WTC11 (cell line): Measurements from ENCODE around the gene STT3B. TPM values are rescaled to one million over a fixed set of nuclear protein-coding genes. Genes with fewer than 3 reads are reported as not detected.

Experiments used
- ATAC-seq: fragments of 200-7000 bp; cut with Tn5 transposase; 2 replicates; pipeline ENCODE4 v1.10.0; 2021; ENCODE audit warnings: mild to moderate bottlenecking, moderate library complexity
- CTCF ChIA-PET: fragments of 300-600 bp; sonication (Branson Sonifier 250); formaldehyde crosslinking; loops from one replicate; lab custom pipeline; 2021; ENCODE audit warnings: antibody characterized with exemption; lab: Charles Lee
- POLR2A ChIA-PET: fragments of 350-600 bp; sonication (Branson Sonifier 250); formaldehyde crosslinking; loops from one replicate; lab custom pipeline; 2021; ENCODE audit warnings: antibody characterized with exemption; lab: Charles Lee
- DNase-seq: peaks from one replicate; pipeline ENCODE4 v3.0.0; 2021; ENCODE audit warnings: low spot score
- H3K27ac Mint-ChIP-seq: 2 replicates; pipeline ENCODE4 v1.8.0; 2021; ENCODE audit warnings: mixed read lengths
- H3K27me3 Mint-ChIP-seq: 2 replicates; pipeline ENCODE4 v1.8.0; 2021; ENCODE audit warnings: low read depth, mild to moderate bottlenecking, moderate library complexity, mixed read lengths
- H3K36me3 Mint-ChIP-seq: 2 replicates; pipeline ENCODE4 v1.8.0; 2021; ENCODE audit warnings: mixed read lengths
- H3K4me1 Mint-ChIP-seq: 2 replicates; pipeline ENCODE4 v1.8.0; 2022; ENCODE audit warnings: mixed read lengths
- H3K4me3 Mint-ChIP-seq: 2 replicates; pipeline ENCODE4 v1.8.0; 2021; ENCODE audit warnings: mild to moderate bottlenecking, moderate library complexity, mixed read lengths
- H3K9me3 Mint-ChIP-seq: 2 replicates; pipeline ENCODE4 v1.8.0; 2021; ENCODE audit warnings: mixed read lengths
- AR ChIP-seq: fragments of 250-450 bp; sonication (Bioruptor Pico); IDR thresholded peaks from 2 replicates; pipeline ENCODE4 v1.9.0; 2021; ENCODE audit warnings: mild to moderate bottlenecking
- ATF3 ChIP-seq: sonication (generic); formaldehyde crosslinking; conservative IDR thresholded peaks from 2 replicates; pipeline ENCODE4 v1.8.1; 2022; ENCODE audit warnings: mild to moderate bottlenecking, missing genetic modification reagents
- CBFB ChIP-seq: sonication (generic); formaldehyde crosslinking; IDR thresholded peaks from 2 replicates; pipeline ENCODE4 v1.8.1; 2022; ENCODE audit warnings: mild to moderate bottlenecking, low read depth, missing genetic modification reagents
- CDX4 ChIP-seq: fragments of 250-450 bp; sonication (Bioruptor Pico); IDR thresholded peaks from 2 replicates; pipeline ENCODE4 v1.9.0; 2021; ENCODE audit warnings: moderate library complexity, mild to moderate bottlenecking, inconsistent platforms, borderline replicate concordance
- CTCF ChIP-seq: fragments of 200-600 bp; IDR thresholded peaks from 2 replicates; pipeline ENCODE4 v1.8.0; 2022; ENCODE audit warnings: antibody characterized with exemption
- FOXP1 ChIP-seq: sonication (generic); formaldehyde crosslinking; IDR thresholded peaks from 2 replicates; pipeline ENCODE4 v1.8.0; 2022; ENCODE audit warnings: missing genetic modification reagents, mild to moderate bottlenecking, moderate library complexity, borderline replicate concordance
- GABPB1 ChIP-seq: sonication (generic); formaldehyde crosslinking; IDR thresholded peaks from 2 replicates; pipeline ENCODE4 v1.8.1; 2023; ENCODE audit warnings: mild to moderate bottlenecking, missing genetic modification reagents
- HMGXB4 ChIP-seq: sonication (generic); formaldehyde crosslinking; IDR thresholded peaks from 2 replicates; pipeline ENCODE4 v1.8.1; 2023; ENCODE audit warnings: mild to moderate bottlenecking, moderate library complexity, missing genetic modification reagents
- IRF2 ChIP-seq: sonication (generic); formaldehyde crosslinking; IDR thresholded peaks from 2 replicates; pipeline ENCODE4 v1.8.0; 2022; ENCODE audit warnings: low read depth, missing genetic modification reagents, borderline replicate concordance
- SOX15 ChIP-seq: fragments of 250-450 bp; sonication (Bioruptor Pico); IDR thresholded peaks from 2 replicates; pipeline ENCODE4 v1.9.0; 2021; ENCODE audit warnings: mild to moderate bottlenecking
- TEAD1 ChIP-seq: sonication (generic); formaldehyde crosslinking; IDR thresholded peaks from 2 replicates; pipeline ENCODE4 v1.8.0; 2022; ENCODE audit warnings: mild to moderate bottlenecking, missing genetic modification reagents
- USF1 ChIP-seq: sonication (generic); formaldehyde crosslinking; IDR thresholded peaks from 2 replicates; pipeline ENCODE4 v1.8.0; 2022; ENCODE audit warnings: mild to moderate bottlenecking, missing genetic modification reagents
- USF2 ChIP-seq: sonication (generic); formaldehyde crosslinking; IDR thresholded peaks from 2 replicates; pipeline ENCODE4 v1.8.1; 2023; ENCODE audit warnings: mild to moderate bottlenecking, missing genetic modification reagents, moderate library complexity
- ZNF232 ChIP-seq: sonication (generic); formaldehyde crosslinking; IDR thresholded peaks from 2 replicates; pipeline ENCODE4 v1.8.0; 2022; ENCODE audit warnings: mild to moderate bottlenecking, missing genetic modification reagents
- ZNF423 ChIP-seq: fragments of 250-450 bp; sonication (Bioruptor Pico); IDR thresholded peaks from 2 replicates; pipeline ENCODE4 v2.1.2; 2022; ENCODE audit warnings: mild to moderate bottlenecking, moderate library complexity
- ZNF425 ChIP-seq: fragments of 250-450 bp; sonication (Bioruptor Pico); conservative IDR thresholded peaks from 2 replicates; pipeline ENCODE4 v1.9.0; 2021; ENCODE audit warnings: mild to moderate bottlenecking
- ZNF532 ChIP-seq: fragments of 250-450 bp; sonication (Bioruptor Pico); IDR thresholded peaks from 2 replicates; pipeline ENCODE4 v1.9.0; 2021; ENCODE audit warnings: mild to moderate bottlenecking, borderline replicate concordance
- ZNF671 ChIP-seq: fragments of 250-450 bp; sonication (Bioruptor Pico); IDR thresholded peaks from 2 replicates; pipeline ENCODE4 v1.8.0; 2021; ENCODE audit warnings: mild to moderate bottlenecking
- ZSCAN18 ChIP-seq: fragments of 250-450 bp; sonication (Bioruptor Pico); IDR thresholded peaks from 2 replicates; pipeline ENCODE4 v2.1.2; 2022; ENCODE audit warnings: mild to moderate bottlenecking, moderate library complexity
- total RNA-seq: library from RNA; stranded (reverse); gene quantifications from 3 replicates; pipeline ENCODE4 v1.2.3, GENCODE V29; 2021

STT3B gene
- total RNA-seq, 1 experiment from 2014 or later = 103 TPM

- TF ChIP-seq ATF3 (CRISPR knock-in tag) = no peak
- TF ChIP-seq ZNF671 (CRISPR knock-in tag) = no peak
- TF ChIP-seq AR = no peak
- no peak for TF ChIP-seq USF1 (CRISPR knock-in tag)
- TF ChIP-seq SOX15 (CRISPR knock-in tag) = no peak
- no peak for TF ChIP-seq CDX4 (CRISPR knock-in tag)
- TF ChIP-seq ZNF532 (CRISPR knock-in tag) = no peak
- no peak for TF ChIP-seq USF2 (CRISPR knock-in tag)
- TF ChIP-seq, all 79 proteins: peak for 0
Observed at GRCh38 chr3:31539275-31539674, 6.5 kb downstream of the STT3B start (continued).

- H3K27ac Mint-ChIP-seq = no peak overlapping the region
- POLR2A ChIA-PET = interaction anchor here (1.7 kb wide), 1 partner anchor 9 kb away, joined by 5 read pairs; the partner anchor contains the start of gene STT3B
- TF ChIP-seq ZNF423 (CRISPR knock-in tag) (no peak), ZNF232 (CRISPR knock-in tag) (no peak), IRF2 (CRISPR knock-in tag) (no peak), GABPB1 (no peak), FOXP1 (no peak), ZSCAN18 (CRISPR knock-in tag) (no peak), ZNF671 (CRISPR knock-in tag) (no peak), SOX15 (CRISPR knock-in tag) (no peak), HMGXB4 (CRISPR knock-in tag) (no peak), ZNF425 (CRISPR knock-in tag) (no peak), CTCF (no peak), CBFB (CRISPR knock-in tag) (no peak), TEAD1 (CRISPR knock-in tag) (no peak)
Observed at GRCh38 chr3:31541089-31541488, 8.4 kb downstream of the STT3B start.

More at GRCh38 chr3:31541089-31541488, 8.4 kb downstream of the STT3B start:
- Mint-ChIP-seq H3K4me3 (no peak overlapping the region), H3K36me3 (no peaks in the 10 kb centered on the region), H3K9me3 (no peaks in the 10 kb centered on the region), H3K27me3 (no peaks in the 10 kb centered on the region), H3K4me1 (peaks cover 67% of the 10 kb centered on the region)
- DNase-seq (no peak), ATAC-seq (no peak)
- CTCF ChIA-PET = no interaction called here
